Measurements from ENCODE around the gene TSR1.

- TF ChIP-seq, protein P1, sequence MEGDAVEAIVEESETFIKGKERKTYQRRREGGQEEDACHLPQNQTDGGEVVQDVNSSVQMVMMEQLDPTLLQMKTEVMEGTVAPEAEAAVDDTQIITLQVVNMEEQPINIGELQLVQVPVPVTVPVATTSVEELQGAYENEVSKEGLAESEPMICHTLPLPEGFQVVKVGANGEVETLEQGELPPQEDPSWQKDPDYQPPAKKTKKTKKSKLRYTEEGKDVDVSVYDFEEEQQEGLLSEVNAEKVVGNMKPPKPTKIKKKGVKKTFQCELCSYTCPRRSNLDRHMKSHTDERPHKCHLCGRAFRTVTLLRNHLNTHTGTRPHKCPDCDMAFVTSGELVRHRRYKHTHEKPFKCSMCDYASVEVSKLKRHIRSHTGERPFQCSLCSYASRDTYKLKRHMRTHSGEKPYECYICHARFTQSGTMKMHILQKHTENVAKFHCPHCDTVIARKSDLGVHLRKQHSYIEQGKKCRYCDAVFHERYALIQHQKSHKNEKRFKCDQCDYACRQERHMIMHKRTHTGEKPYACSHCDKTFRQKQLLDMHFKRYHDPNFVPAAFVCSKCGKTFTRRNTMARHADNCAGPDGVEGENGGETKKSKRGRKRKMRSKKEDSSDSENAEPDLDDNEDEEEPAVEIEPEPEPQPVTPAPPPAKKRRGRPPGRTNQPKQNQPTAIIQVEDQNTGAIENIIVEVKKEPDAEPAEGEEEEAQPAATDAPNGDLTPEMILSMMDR (IDR thresholded peaks at IDR 0.05) = peak in 2 of 4 experiments; percentile 25 to 67
- no peak for TF ChIP-seq EP300 (IDR thresholded peaks at IDR 0.05)
Observed at GRCh38 chr17:2336215-2336851, at the start of gene TSR1.
